EL (cell line): ENCODE measurements around the gene CD19.
"Not testable (repeated sequence)": the region's sequence is repeated elsewhere in the genome, so short reads cannot be mapped to it uniquely, and the experiment has no call there.

Experiments
- DNase-seq: peaks from one replicate; pipeline ENCODE4 v3.0.0-alpha.2; 2016

Gene CD19

DNA sequence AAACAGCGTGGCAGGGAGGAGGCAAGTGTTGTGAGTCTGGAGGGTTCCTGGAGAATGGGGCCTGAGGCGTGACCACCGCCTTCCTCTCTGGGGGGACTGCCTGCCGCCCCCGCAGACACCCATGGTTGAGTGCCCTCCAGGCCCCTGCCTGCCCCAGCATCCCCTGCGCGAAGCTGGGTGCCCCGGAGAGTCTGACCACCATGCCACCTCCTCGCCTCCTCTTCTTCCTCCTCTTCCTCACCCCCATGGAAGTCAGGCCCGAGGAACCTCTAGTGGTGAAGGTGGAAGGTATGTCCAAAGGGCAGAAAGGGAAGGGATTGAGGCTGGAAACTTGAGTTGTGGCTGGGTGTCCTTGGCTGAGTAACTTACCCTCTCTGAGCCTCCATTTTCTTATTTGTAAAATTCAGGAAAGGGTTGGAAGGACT, at the start of gene CD19:
Gene CD19 (plus strand): TSS at position 171 of the 425 bp plus-strand sequence. CDS start 30 bp downstream, at position 201.
- DNase-seq, result no peak

DNA sequence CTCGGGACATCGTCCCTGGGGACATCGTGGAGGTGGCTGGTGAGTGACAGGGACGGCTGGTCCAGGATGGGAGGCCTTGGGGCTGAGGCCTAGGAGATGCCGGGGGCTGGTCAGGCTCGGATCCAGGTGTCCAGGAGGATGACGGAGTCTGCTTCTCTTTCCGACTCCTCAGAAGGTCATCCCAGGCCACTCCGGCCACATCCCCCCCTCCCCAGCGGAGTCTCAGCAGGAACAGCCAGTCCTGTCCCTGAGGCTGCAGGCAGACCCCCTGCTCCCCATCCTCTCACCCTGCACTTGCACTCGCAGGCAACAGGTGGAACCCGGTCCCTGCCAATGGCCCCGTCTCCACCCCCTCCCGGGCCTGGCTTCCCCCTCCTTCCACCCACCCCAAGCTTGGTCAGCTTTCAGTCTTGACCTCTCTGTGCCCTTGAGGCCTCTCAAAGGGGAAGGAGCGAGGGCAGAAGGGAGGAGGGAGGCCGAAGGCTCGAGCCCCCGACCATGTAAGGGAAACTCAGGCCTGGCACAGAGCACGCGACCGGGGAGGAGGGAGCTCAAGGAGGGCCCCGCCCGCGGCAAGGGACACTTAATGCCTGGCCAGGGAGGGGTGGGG, 49.1 kb upstream of the CD19 start:
- DNase-seq, result no peak

DNA sequence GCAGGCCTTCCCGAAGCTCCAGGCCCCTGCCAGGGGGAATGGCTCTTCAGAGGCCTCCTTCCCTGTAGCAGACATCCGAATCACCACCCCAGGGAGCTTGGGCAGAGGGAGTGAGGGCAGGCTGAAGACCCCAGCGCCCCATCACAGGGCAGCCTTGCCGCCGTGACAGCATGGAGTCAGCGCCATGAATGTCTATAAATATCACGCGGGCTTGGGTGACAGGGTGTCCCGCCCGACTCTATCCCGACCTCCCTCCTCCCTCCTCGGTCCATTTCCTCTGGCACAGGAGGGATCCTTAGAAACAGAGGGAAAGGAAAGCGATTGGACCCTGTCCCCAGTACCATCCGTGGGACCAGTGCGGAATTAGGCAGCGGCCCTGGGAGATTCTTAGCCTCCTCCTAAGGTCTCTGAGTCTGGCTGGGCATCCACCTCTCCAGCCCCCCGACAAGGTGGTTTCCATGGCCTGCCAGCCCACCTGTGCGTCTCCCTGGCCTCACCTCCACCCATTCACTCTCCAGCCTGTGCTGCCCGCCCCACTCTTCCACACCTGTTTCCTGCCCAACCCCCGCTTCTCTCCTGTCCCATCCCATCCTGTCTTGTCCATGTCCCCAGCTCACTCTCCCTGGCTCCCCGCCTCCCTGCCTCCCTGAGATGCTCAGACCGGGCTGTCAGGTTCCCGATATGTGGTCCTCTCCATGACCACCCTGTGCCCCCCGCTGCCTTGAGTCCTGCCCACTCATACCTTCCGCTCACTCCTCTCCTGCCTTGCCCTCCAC, 48.4 kb upstream of the CD19 start:
- no peak for DNase-seq

DNA sequence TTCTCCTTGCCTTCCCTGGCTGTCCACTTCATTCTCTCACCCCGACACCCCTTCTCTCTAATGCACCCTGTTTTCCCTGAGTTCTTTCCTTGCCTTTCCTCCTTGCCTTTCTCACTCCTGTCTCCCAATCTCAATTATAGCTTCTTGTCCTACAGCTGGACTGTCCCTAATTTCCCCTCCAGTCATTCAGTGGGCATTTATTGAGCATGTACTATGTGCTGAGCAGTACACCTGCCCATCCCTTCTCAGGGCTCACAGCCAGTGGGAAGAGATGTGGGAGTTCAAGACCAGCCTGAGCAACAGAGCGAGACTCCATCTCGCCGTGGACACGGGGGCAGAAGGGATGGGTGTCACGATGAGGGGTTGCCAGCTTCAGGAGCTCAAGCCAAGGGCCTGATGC, 47.7 kb upstream of the CD19 start:
- DNase-seq, result no peak

DNA sequence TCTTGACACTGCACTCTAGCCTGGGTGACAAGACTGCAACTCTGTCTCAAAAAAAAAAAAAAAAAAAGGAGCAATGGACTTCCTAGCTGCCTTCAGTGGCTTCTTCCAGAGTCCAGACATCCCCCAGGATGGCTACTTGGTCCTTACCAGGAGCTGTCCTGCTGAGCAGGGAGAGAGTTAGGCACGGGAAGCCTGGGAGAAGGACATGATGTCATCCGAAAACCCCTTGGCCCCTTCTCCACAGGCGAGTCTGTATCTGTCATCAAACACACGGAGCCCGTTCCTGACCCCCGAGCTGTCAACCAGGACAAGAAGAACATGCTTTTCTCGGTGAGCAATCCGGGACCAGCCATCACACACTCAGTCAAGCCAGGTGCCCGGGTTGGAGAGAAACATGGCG, 44.8 kb upstream of the CD19 start:
- no peak for DNase-seq

DNA sequence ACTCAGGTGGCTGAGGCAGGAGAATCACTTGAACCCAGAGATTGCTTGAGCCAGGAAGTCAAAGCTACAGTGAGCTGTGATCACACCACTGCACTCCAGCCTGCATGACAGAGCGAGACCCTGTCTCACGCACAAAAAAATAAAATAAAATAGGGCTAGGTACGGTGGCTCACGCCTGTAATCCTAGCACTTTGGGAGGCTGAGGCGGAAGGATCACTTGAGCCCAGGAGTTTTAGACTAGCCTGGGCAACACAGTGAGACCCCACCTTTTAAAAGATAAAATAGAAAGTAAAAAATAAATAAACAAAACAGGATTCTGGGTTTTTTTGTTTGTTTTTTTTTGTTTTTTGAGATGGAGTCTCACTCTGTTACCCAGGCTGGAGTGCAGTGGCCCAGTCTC, 41.4 kb upstream of the CD19 start:
- not testable (repeated sequence) for DNase-seq

DNA sequence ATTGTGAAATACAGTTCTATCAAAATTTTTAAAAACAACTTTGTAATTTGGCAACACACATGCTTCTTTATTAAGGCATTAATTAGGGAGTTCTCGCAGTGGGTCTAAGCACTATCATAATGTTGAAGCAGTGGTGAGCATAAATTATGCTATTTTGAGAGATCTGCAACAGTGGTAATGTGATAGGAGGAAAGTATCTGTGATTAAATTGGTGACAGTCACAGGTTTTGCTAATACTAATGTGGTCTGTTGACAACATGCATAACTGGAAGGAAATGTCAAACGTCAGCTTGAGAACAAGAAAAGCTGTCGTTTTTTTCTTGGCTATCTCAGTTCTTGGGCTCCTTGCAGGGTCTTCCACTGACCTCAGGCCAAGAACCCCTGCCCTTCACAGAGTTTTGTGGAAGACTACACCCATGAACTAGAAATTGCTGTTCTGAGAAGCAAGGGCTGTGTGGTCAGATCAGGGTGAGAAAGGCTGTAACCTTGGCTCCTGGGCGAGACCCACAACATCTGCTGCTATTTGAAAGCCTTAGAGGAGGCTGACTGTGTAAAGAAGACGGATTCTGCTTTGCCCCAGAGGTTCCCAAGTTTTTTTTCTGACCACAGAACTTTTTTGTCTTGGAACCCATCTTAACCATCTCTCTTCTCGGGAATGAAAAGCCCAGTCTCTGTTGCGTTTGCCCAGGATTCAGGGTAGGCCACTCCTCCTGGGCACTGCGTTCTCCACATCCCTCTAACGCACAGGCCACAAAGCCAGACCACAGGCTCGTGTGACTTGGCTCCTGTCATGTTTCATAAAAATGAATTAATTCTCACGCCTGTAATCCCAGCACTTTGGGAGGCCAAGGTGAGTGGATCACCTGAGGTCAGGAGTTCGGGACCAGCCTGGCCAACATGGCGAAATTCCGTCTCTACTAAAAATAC, 39.5 kb upstream of the CD19 start:
- no peak for DNase-seq

DNA sequence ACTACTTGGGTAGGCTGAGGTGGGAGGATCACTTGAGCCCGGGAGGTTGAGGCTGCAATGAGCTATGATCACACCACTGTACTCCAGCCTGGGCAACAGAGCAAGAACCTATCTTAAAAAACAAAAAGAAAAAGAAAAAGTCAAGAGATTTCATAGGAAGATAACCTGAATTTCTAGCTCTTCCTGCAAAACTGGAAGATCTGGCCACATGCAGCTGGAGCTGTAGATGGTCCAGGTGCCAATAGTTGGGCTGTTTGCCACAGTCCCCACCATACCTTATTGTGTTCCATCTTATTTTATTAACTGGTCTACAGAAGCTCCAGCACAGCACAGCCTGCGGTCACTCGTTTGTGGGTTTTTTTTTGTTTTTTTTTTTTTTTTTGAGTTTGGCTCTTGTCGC, 38.5 kb upstream of the CD19 start:
- DNase-seq, result no peak

DNA sequence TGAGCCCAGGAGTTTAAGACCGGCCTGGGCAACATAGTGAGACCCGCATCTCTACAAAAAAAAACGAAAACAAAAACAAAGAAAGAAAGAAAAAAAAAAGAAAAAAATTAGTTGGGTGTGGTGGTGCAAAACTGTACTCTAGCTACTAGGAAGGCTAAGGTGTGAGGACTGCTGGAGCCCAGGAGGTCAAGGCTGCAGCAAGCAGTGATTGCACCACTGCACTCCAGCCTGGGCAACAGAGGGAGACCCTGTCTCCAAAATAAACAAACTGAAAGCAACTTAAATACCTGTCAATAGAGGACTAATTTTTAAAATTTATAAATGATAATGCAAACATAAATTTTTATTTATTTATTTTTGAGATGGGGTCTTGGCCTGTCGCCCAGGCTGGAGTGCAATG, 36.2 kb upstream of the CD19 start:
- no peak for DNase-seq

DNA sequence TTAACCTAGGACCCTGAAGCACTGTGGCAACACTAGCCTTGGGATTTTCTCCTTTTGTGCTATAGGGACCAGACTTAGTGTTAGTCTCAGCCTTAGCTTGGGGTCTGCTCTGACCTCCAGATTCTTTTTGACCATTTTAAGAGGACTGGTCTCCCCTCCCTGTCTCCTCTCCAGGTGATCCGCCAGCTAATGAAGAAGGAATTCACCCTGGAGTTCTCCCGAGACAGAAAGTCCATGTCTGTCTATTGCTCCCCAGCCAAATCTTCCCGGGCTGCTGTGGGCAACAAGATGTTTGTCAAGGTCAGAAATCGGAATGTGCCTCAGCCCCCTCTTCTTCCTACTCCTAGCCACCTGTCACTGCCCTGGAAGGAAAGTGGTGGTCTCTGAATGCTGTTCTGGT, 33.9 kb upstream of the CD19 start:
- no peak for DNase-seq

DNA sequence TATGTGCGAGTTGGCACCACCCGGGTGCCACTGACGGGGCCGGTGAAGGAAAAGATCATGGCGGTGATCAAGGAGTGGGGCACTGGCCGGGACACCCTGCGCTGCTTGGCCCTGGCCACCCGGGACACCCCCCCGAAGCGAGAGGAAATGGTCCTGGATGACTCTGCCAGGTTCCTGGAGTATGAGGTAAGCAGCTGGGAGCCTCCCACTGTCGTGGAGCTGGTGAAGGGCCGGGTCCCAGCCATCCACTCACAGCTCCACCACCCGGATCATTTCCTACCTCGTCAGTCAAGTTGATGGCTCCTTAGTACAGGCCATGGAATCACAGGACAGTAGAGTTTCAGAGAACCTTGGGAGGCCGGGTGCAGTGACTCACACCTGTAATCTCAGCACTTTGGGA, 33.5 kb upstream of the CD19 start:
- no peak for DNase-seq

DNA sequence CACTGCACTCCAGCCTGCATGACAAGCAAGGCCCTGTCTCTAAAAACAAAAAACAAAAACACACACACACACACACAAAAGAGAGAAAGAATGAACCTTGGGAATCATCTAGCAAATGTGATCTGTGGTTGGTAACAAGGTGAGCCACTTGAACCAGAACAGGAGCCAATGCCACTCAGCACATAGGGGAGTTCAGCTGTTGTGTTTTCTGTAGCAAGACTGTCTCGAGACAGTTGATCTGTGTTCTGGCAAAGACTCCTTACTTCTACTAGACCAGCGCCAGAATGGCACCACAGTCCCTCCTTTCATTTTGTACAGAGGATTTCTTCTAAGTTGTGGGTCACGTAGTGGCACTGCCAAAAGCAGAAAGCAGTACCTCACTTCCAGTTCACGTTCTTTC, 32.8 kb upstream of the CD19 start:
- DNase-seq, result no peak

DNA sequence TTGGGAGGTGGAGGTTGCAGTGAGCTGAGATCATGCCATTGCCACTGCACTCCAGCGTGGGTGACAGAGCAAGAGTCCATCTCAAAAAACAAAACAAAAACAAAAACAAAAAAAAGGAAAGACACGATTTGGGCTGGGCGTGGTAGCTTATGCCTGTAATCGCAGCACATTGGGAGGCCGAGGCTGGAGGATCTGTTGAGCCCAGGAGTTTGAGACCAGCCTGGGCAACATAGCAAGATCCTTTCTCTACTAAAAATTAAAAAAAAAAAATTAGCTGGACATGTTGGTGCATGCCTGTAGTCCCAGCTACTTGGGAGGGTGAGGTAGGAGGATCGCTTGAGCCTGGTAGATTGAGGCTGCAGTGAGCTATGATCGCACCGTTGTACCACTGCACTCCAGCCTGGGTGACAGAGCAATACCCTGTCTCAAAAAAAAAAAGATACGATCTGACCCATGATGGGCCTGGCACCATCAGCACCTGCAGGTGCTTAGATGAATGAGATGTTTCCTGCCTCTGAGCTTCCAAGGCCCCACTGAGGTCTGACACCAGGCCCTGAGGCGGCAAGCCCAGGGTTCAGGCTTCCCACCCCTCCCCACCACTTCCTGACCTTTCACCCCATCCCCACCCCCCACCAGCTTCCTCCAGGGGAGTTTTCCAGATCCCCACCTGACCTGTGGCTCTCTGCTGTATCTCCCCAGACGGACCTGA, 31.7 kb upstream of the CD19 start:
- DNase-seq, result no peak

DNA sequence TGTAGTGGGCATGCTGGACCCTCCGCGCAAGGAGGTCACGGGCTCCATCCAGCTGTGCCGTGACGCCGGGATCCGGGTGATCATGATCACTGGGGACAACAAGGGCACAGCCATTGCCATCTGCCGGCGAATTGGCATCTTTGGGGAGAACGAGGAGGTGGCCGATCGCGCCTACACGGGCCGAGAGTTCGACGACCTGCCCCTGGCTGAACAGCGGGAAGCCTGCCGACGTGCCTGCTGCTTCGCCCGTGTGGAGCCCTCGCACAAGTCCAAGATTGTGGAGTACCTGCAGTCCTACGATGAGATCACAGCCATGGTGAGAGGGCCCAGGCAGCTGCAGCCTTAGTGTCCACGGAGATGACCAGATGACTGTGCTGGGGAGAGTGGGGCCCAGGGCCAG, 31.2 kb upstream of the CD19 start:
- no peak for DNase-seq

DNA sequence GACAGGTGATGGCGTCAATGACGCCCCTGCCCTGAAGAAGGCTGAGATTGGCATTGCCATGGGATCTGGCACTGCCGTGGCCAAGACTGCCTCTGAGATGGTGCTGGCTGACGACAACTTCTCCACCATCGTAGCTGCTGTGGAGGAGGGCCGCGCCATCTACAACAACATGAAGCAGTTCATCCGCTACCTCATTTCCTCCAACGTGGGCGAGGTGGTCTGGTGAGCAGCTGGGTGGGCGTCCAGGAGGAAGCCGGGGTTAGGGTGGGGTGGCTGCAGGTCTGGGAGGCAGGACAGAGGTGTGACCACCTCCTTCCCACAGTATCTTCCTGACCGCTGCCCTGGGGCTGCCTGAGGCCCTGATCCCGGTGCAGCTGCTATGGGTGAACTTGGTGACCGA, 29.9 kb upstream of the CD19 start:
- no peak for DNase-seq

DNA sequence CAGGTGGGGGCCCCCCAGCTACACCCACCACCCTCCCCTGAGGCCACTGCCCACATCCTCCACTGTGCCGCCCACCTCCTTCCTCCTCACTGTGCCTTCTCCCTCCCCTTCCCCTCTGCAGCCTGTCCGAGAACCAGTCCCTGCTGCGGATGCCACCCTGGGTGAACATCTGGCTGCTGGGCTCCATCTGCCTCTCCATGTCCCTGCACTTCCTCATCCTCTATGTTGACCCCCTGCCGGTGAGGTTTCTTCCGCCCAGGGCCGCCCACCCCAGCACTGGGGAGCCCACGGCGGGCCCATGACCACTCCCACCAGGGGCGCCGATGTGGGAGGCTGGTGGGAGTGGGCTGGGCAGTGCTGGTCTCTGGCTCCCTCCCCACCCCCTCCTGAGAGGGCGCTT, 28.9 kb upstream of the CD19 start:
- no peak for DNase-seq

DNA sequence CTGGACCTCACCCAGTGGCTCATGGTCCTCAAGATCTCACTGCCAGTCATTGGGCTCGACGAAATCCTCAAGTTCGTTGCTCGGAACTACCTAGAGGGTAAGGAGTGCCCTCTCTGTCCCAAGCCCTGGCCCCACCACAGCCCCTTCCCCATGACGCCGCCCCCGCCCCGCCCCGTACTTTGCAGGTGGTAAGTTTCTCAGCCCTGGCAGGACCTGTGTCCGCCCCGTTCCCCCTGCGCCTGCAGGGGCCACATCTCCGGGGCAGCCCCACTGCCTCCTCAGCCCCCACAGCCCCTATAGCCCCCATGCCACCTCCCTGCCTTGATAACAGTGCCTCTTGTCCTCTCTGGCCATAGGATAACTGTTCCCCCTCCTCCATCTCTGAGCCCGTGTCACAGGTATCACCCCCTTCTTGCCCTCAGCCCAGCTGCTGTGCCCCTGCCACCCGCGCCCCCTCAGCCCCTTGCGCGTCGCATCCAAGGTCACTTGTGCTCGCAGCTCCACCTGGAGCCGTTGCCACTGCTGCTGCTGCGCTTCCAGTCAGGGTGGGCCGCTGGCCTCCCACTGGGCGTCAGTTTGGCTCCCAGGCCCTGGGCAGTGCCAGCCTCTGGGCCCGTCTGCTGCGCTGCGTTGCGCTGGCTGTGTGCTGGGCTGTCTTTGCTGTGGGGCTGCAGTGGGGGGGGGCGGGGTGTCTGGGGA, 28.3 kb upstream of the CD19 start:
- no peak for DNase-seq

DNA sequence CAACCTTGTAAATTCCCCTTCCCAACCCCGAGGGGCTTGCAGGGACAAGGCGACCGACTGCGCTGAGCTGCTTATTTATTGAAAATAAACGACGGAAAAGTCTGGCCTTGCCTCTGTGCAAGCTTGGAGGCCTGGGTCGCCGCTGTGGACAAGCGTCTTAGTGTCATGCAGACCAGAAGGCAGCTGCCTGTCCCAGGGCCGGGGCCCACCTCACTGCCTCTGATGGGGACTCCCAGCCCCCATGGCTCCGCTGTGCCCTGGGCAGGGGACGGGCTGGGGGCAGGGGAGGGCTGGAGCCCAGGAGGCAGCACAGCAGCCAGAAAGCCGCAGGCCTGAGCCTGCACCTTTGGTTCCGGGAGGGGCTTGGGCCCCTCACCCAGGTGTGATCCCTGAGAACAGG, 27.4 kb upstream of the CD19 start:
- no peak for DNase-seq

DNA sequence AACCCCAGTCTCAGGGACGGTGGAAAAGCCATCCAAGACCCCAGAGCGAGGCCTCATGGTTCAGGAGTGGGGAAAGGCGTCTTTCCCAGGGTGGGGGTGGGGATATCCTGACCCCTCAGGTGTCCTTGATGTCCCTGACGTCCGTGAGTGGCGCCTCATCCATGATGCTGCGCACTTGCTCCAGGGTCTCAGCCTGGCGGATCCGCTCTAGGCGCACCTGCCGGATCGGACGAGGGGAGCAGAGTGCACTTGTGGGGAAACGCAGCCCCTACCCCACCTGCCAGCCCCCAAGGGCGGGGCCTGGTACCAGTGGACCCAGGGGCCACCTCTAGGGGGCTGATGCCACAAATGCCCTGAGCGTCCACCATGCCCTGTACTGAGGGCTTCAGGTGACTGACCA, 26.9 kb upstream of the CD19 start:
- DNase-seq, result no peak

DNA sequence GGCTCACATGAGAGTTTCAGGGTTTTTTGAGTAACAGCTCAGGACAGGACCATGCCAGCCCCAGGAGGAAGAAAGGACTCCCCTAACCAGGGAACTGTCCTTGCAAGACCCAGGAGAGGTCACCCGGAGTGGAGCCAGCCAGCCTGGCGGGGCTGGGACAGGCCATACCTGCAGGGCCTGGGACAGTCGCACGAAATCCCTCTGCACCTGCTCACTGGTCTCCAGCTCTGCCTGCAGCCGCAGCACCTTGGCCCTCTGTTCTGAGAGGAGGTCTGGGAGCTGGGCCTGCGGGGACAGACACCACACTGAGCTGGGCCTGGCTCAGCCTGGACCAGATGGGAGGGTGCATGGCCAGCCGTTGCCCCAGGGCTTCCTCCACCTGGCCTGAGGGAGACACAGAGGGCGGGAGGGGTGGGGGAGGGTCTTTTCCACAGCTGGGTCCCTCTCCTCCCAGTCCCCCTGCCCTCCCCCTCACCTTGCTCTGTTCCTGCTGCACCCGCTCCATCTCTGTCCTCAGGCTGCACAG, 26.5 kb upstream of the CD19 start:
- no peak for DNase-seq

DNA sequence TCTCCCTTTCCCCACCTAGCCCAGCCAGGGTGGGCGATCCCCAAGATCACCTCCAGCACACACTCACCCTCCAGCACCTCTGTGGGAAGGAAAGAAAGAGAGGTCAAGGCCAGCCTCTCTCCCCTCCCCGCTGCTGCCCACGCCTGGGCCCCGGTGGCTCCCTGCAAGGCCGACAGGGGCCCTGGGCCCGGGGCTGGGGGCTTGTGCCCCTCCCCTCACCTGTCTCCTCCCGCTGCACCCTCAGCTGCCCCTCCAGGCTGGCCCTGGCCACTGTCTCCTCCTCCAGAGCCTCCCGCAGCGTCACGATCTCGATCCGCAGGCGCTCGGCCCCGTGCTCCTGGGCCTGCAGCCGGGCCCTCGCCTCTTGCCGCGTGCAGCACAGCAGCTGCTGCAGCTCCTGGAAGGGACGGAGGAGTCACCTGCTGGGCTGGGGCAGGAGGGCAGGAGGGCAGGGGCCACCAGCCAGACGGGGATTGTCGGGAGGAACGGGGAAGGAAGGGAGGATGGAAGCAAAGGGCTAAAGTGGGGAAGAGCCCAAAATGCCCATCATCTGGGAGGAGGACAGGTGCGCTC, 25.9 kb upstream of the CD19 start:
- DNase-seq, result no peak
